NOMO-1 treated with dmso at 0.1 percent for 144 hours (cell line): Measurements from ENCODE around the gene ZNF292.
"Not testable (repeated sequence)": the region's sequence is repeated elsewhere in the genome, so short reads cannot be mapped to it uniquely, and the experiment has no call there.

ENCODE experiments used
- DNase-seq: peaks from one replicate; lab custom pipeline; 2025; ENCODE audit not compliant: unreplicated experiment; lab: John Stamatoyannopoulos, UW

The ZNF292 gene

DNA sequence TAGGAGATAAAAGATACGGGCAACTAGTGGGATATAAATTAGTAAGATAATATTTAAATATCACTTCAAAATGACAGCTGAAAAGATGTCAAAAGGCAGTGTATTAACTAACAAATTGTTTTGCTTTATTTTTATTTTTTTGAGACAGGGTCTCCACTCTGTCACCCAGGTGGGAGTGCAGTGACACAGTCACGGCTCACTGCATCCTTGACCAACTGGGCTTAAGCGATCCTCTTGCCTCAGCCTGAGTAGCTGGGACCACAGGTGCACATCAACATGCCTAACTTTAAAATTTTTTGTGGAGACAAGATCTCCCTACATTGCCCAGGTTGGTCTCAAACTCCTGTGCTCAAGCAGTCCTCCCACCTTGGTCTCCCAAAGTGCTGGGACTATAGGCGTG, 5.9 kb downstream of the ZNF292 start:
- no peak for DNase-seq

DNA sequence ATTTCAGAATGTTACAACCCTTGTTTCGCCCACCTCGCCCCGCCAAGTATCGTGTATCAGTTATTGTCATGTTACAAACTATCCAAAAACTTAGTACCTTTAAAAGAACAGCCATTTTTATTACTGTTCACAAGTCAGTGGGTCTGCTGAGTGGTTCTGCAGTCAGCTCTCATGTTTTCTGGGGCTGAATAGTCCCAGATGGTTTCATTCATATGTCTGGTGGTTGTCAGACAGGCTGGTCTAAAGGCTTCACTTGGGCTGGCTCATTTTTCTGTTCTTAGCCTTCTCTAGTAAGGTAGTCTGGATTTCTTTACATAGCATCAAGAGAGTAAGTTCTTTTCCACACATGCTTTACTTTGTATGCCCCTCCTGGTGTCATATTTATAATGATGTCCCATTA, 8.6 kb downstream of the ZNF292 start:
- no peak for DNase-seq

DNA sequence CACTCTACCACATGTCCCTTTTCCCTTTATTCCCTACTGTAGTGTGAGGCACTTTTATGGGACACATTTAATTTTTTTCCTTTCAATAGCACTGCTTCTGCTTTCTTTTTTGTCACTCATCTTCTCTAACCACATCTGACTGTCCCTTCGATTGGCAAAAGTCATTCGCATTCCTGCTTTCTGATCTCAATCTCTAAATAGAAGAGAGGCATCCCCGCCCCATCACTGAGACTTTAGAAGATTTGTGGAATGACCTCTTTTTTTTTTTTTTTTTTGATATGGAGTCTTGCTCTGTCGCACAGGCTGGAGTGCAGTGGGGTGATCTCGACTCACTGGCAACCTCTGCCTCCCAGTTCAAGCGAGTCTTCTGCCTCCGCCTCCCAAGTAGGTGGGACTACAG, 9.1 kb downstream of the ZNF292 start:
- no peak for DNase-seq

DNA sequence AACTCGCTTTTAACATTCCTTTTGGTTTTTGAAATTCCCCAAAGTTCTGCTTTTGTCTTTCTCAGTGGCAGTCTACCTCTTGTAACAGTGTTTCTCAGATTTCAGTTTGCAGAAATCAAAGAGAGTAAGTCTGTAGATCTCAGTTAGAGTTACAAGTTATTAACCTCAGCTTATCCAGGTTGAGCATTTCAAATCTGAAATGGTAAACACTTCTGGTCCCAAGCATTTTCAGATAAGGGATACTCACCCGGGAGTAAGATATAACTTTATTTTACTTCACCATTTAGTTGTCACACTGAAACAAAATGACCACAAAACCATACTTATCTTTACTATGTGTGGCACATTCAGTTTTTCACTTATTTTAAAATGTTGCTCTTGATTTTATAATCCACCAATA, 9.8 kb downstream of the ZNF292 start:
- DNase-seq = no peak

DNA sequence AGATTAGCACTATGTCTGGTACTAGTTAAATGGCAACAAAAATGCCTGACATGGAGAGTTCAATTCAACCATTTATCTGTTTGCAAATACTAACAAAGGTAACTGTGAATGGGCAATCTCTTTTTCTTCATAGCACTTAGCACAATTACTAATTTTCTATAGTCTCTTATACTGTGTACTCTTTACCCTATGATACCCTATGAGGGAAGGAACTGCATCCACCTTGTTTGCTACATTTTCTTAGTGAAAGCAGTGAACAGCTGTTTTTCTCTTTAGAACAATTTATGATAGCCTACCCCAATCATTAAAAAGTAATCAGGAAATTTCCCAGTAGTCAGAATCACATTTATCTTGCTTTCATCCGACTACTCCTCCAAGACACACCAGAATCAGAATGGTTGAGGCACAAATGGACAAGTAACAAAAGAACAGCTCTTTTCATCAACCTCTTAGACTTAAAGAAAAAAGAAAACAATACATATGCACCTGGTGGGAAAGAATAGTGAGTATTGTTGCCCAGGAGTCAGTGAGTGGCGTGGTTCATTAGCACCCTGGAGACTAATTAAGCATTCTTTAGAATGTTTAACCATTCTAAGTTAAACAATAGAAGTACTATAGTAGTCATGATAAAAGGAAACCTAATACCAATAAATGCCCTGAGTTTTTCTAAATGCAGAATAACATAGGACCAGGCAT, 16.7 kb downstream of the ZNF292 start:
- no peak for DNase-seq

DNA sequence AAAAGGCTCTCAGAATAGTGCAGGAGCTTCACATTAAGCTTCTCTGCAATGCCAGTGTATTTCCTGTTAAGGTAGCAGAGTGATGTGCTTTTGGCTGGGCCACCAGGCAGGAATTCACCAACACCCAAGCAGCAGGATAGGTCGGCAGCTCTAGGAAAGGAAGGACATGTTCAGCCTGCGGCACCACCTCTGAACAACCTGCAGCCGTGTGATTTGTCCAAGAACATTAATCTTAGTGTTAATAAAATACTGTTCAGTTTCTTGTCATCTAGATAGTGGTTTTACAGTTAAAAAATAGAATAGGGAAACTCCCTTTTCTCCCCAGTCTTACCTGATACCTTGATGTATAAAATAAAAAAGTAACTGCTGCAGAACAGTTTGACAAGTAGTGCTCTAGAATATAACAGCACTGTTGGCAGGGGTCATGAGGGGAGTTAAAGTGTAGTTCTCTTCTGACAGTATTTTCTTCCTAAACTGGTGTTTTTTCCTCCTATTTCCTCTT, 18.8 kb downstream of the ZNF292 start:
- no peak for DNase-seq

DNA sequence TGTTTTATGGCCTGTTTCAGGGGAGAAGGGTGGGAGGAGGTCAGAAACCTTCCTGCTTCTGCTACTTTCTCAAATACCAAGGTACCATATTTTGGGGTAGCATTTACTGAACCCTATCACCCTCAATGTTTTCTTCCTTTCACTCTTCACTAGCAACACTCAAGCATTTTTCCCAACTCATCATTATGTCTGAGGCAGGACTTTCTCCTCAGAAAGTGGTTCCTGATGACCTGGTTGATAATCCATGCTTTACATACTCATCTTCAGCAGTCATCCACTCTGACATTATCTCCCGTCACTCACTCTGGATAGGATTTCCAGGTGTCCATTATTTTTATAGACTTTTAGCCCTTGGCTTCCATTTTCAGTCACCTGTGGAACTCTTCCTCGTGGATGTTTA, 21.1 kb downstream of the ZNF292 start:
- no peak for DNase-seq

DNA sequence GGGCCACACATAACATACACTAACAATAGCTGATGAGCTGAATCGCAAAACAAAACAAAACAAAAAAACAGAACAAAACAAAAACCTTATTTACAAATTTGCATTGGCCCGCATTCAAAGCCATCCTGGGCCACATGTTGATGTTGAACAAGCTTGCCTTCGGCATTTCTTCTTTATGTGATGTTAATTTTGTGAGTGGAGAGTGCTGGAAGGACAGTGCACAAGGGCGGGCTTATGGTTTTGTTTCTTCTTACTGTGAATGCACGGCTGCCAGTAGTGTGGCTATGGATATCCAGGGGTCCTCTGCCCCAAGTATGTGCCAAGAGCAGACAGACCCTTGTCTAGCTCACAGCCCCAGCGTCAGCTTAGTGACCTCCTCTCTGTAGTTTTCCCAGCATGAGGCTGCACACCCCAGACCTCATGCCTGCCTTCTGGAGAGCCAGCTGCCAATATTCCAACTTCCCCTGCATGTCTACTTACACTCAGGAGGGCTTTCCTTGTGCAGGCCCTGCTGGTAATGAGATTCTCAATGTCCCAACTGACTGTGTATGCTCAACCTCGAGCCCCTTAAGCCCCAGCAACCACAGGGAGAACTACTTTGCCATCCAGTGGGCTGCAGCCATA, 24.9 kb downstream of the ZNF292 start:
- DNase-seq = no peak

DNA sequence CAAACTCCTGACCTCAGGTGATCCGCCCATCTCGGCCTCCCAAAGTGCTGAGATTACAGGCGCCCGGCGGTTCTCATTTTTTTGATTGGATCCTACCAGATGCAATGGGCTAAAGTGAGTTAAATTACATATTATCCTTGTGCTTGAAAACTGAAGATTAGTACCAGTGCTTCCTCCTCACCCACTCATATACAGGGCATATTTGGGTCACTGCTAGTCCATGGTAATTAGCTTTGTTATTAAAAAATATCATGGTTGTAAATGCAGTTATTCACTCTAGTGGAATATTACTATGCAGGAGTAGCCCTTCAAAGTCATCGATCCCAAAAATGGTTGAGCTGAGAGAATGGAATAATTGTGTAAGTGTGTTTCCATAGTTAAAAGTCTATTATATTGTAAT, 26.5 kb downstream of the ZNF292 start:
- no peak for DNase-seq

DNA sequence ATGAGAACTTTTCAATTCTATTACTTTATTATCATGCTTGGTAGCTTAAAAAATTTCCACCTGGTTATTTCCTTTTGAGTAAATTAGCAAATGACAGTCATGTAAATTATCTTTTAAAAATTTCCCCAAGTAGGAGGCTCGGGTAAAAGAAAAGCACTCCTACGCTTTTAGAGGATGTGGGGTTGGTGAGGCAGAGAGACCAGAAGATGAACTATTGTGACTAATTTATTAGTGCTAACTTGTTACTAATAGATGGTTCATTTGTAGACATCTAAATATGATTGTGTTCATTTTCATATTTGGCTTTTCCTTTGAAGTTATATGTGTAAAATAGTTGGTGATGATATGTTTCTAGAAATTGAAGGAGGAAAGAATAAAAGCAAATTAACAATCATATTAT, 27.0 kb downstream of the ZNF292 start:
- no peak for DNase-seq

DNA sequence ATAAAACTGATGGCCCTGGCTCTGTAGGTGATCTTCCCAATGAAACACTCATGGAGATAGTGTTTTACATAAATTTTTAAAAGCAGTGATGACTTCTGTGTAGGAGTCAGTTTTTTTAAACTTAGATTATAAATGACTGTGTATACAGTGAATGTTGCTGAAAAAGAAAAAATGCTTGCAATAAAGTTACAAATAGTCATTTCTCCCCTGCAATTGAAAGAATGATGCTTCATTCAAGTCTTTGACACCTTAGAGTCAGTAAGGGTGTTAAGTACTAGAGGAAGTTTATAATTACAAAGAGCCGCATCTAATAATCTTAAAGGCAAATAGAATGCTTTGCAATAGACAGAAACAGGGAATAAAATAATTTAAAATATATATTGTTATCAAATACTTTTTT, 27.6 kb downstream of the ZNF292 start:
- no peak for DNase-seq

DNA sequence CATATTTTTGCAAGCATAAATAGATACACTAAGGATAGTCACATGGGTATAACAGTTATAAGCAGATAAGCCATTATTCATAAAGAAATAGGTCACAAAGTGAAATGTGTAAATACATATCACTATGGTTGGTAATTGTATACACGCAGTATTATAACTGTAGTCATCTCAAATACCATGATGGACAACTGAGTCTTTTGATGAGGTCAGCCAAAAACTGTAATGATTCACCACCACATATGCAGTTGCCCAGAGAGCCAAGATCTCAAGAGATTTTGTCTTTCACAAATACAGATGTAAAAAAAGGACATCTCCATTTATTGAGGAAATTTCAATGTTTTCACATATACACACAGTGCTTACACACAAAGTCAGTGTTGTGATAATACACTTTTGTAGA, 28.3 kb downstream of the ZNF292 start:
- DNase-seq = no peak

DNA sequence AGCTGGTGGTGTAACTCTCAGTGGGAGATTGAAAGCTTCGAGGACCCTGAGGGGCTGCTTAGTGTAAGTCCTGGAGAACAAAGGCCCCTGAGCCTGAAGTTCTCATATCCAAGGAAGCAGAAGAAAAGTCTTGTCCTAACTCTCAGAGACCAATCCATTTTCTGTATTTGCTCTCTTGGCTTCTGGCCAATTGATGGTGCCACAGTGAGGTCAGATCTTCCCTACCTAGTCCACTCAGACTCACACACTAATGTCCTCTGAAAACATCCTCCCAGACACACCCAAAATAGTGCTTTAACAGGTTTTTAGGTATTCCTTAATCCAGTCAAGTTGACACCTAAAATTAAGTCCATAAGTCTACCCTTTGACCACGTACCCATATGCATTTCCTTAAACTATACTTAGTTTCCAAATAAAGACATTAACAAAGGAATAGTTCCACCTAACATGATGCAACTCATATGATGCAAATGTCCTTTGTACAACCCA, 29.4 kb downstream of the ZNF292 start:
- DNase-seq = no peak

DNA sequence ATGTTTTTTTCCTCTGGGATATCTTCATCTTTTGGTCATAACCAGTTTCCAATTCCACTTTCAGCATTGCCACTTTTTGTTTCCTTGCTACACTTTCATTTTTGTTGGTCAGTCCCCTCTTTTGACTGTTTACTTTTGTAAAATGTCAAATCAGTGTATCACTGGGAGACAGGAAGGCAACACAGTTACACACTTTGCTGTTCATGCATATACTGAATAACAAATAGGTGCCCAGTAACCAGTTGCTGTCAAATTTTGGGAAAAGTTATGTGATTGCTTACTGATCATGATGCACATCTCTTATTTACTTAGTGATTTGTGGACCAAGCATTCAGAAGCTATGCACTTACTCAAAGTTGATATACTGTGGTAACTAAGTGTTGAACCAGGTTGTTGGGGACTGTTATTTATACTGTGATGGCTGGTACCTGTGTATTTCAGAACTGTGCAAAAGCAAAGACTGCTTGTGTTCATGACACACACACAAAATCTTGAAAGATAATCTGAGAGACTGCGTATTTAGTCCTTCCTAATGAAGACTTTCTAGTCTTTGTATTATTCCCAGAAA, 41.0 kb downstream of the ZNF292 start:
- DNase-seq = no peak

DNA sequence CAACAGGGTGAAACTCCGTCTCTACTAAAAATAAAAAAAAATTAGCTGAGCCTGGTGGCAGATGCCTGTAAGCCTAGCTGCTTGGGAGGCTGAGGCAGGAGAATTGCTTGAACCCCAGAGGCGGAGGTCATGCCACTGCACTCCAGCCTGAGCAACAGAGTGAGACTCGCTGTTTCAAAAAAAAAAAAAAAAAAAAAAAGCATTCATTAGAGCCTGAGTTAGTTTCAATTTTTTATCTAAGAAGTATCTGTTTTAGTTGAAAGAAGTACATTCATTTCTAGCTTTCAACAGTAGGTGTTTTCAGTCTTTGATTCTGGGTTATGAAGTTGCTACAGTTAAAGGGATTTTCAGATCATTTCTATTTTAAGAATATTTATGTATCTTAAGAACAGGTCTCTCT, 42.2 kb downstream of the ZNF292 start:
- no peak for DNase-seq

DNA sequence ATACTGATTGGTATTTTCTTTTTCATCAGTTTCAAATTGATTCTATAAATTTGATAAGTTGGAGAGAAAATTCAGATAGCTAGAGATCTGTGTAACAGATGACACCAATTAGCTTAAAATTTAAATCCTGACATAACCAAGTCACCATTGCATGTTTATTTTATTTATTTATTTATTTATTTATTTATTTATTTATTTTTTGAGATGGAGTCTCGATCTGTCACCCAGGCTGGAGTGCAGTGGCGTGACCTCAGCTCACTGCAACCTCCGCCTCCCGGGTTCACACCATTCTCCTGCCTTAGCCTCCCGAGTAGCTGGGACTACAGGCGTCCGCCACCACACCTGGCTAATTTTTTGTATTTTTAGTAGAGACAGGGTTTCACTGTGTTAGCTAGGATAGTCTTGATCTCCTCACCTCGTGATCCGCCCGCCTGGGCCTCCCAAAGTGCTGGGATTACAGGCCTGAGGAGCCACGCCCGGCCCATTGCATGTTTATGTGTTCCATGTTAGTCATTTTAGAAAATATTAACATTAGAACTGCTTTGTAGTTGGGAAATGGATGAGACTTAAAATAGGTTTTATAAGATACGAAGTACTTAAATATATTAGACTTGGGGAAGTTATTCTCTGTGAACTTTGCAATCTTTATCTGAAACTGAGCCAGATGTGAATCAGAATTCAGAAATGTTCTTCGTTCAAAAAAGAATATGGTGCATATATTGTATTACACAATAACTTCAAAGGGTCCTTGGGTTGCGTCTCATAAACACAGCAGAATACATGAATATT, 42.9 kb downstream of the ZNF292 start:
- DNase-seq = not testable (repeated sequence)

DNA sequence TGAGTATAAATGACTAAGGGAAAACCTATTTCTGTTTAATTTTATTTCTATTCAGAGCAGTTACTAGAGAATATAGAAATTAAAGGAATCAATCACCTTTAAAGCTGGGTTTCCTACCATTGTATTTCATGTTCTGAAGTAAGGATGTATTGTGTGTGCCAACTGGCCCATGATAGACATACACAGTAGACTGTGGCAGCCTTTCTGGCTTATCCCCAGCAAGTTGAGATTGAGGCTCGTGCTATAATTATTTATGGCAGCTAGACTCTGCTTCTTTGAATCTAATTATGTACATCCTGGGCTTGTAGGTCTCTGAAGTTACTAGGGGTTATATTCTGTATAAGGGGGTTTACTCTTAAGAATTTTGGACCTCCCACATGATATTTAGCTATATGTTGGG, 44.4 kb downstream of the ZNF292 start:
- DNase-seq = no peak

DNA sequence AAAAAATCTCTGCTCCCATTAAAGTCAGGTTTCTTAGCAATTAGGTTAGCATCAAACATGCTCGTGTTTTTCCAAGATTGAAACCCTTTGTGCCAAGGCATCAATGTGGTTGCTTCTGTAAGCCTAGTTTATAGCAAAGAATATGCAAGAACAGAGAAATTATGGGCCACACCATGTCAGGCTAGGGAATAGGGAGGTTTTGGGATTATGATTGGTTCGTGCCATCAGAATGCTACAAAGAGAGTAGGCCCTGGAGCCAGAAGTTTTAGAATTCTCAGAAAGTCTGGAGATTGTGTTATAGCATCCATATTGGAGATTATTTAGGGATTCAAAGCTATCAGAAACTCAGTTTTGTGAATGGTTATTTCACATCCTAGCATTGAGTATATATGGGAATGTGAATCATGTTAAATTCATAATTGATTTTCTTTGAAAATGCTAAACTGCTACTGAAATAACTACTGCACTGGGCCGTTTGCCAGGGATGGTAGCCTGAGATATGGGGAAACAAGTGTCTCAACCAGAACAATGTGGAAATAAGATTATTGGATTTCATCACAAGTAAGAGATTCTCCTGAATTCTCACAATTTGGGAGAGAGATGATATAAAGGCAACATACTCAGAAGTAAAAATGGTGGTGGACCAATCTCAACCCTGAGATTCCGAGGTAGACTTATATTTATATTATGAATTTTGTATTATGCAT, 45.3 kb downstream of the ZNF292 start:
- no peak for DNase-seq

DNA sequence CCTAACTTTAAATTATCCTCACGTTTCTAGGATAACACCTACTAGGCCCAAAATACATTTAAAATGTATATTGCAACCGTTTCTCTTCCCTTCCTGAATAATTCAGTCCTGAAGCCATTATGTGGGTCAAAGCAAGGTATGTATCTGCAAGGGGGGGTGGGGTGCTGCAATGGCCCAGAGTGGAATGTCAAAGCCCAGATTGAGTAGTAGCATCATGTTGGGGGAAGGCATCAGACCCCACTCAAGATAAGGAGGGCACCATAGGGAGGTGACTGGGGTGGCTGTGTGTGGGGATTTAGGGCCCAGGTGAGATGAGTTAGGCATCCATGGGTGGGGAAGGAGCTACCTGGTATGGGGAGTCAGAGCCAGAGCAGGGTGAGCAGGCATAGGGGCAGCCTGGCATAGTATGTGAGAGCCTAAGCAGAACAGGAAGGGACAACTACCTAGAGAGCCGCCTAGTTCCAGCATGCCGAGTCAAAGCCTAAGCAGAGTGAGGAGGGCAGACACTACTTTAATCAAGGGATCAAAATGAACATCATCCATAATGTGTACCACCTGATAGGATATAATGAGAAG, 48.2 kb downstream of the ZNF292 start:
- no peak for DNase-seq

DNA sequence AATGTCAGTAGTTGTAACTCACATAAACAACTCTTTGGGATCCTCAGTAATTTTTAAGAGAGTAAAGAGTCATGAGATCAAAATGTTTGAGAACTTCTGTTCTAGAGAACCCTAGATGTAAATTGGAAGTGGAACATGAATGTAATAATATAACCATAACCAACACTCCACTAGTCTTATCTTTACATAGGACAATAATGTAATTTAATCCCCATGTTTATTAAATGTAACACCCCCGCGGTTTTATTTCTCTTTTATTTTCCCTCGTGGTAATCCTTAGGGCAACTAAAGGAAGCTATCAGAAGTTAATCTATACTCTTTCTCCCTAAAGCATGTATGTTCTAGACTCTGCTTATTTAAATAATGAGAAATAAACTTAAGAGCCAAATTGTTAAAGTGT, 54.4 kb downstream of the ZNF292 start:
- DNase-seq = no peak

DNA sequence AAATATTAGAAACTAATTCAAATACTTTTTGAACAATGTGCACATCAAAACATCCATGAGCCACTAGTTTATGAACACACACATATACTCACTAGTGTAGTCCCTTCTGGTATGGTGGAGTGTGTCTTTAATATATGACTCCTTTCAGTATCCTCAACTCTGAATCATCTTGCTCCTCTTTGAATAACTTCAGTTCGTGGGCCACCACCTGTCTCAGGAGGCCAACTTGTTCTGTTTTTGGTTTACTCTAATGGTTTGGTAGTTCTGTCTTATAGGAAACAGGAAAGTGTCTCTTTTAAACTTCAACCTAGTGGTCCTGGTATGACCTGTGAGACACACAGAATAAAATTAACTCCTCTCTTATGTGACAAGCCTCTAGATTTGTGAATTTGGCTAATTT, 55.6 kb downstream of the ZNF292 start:
- no peak for DNase-seq
